ENCODE measurements around the gene AEBP2. TPM values are rescaled to one million over a fixed set of nuclear protein-coding genes. Genes with fewer than 3 reads are reported as not detected.

AEBP2 gene
- total and polyA plus RNA-seq, 2 of the 8 experiments (the other 6 are each of a cell fraction or from before 2014, with no cell fraction given) = 13.6 to 61.4 TPM

DNA sequence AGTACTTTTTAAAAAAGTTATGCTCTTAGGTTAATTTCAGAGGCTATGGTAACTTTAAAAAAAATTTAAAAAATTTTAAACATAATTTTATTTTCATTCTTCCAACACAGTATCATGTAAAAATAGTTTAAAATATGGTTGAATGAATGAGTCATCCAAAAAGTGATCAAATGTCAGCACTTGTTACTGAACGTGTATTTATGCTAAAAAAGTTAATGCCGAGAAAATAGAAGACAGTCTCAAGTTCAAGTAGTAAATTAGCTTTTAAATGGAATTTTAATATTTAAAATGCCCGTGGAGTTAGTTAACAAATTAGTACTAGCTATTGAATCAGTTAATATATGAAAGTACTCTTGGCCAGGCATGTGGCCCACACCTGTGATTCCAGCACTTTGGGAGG, 4.8 kb downstream of the AEBP2 start (continued):
- TF ChIP-seq KDM5A (IDR thresholded peaks at IDR 0.05; ENCODE audit: low read length) (no peak), CEBPB (IDR thresholded peaks at IDR 0.05; ENCODE audit: low read depth, low read length) (no peak), HDAC2 (IDR thresholded peaks at IDR 0.05; ENCODE audit: borderline replicate concordance in 1 of 2, low read depth in 2 of 2, low read length in 2 of 2) (no peak), RBBP5 (IDR thresholded peaks at IDR 0.05; ENCODE audit: borderline replicate concordance, low read depth, low read length) (no peak)

Measured in H1 (cell line).